ENCODE data around the gene HIBCH.

DNA sequence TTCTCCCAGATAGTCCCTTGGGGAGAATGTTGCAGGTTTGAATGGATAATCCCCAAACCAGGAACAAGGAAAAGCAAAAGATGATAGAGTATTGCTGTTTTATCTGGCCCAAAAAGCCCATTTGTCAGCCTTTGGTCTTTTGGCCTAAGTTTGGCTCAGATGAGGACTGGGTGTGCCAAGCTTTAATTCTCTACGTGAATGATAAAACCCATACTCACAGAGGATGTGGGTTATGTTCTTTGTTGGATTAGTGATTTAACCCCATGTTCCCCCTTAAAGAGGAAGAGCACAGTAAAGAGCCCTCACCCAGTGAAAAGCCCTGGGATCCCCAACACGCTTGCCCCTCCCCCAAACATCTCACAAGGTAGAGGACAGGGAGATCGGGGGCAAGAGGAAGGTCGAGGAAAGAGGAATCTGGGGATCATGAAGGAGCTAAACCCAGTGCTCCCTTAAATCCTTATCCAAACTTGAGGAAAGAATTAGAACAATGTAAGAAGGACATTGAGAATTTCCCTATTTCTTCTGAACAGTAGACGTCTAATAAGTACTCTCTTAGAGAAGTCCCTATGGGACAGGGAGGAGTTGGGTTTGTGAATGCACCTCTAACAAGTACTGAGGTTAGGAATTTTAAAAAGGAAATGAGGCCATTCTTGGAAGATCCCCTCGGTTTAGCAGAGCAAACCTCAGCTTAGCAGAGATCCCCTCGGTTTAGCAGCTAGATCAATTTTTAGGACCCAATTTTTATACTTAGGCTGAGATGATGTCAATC is 105.0 kb downstream of the HIBCH start:
- TF ChIP-seq, protein P1, sequence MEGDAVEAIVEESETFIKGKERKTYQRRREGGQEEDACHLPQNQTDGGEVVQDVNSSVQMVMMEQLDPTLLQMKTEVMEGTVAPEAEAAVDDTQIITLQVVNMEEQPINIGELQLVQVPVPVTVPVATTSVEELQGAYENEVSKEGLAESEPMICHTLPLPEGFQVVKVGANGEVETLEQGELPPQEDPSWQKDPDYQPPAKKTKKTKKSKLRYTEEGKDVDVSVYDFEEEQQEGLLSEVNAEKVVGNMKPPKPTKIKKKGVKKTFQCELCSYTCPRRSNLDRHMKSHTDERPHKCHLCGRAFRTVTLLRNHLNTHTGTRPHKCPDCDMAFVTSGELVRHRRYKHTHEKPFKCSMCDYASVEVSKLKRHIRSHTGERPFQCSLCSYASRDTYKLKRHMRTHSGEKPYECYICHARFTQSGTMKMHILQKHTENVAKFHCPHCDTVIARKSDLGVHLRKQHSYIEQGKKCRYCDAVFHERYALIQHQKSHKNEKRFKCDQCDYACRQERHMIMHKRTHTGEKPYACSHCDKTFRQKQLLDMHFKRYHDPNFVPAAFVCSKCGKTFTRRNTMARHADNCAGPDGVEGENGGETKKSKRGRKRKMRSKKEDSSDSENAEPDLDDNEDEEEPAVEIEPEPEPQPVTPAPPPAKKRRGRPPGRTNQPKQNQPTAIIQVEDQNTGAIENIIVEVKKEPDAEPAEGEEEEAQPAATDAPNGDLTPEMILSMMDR (IDR thresholded peaks at IDR 0.05; ENCODE audit: insufficient read depth, low read depth, low read length), result no peak
- TF ChIP-seq EZH2 (IDR thresholded peaks at IDR 0.05; ENCODE audit: insufficient read depth, low read length), result no peak

All from astrocyte (in vitro differentiated cells and primary cell).